ENCODE measurements around the gene ACAA1. TPM values are rescaled to one million over a fixed set of nuclear protein-coding genes. Genes with fewer than 3 reads are reported as not detected.

The ACAA1 gene
- total and polyA plus RNA-seq, 9 of the 15 experiments (the other 6 are each of a cell fraction or from before 2014, with no cell fraction given): 4.0 to 88.9 (median 57.2) TPM

DNA sequence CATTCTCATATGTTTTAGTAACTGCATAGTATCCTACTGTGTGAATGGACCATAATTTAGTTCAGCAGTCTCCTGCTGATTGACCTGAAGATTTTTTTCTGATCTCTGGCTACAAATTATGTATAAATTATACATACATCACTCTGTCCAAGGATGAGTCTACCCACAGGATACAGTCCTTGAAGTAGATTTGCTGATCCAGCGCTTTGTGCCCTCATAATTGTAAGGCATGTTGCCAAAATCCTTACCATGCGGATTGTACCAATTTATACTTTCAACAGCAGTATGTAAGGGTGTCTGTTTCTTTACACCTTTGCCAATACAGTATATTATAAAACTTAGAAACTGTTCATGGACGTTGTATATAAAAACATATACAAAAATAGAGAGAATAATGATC is 46.5 kb downstream of the ACAA1 start:
- FAIRE-seq: no peak
- DNase-seq (ENCODE audit: extremely low read depth in 1 of 4, low spot score in 3 of 4): no peak
- in situ Hi-C loops (cut with MboI) (no loop called here), intact Hi-C loops (cut with micrococcal nuclease) (no loop called here)
- Histone ChIP-seq H3K9me1 (ENCODE audit: control insufficient read depth, insufficient read depth, low read length) (peaks cover 2% of the 10 kb centered on the region), H3K4me3 (no peak overlapping the region), H3K4me2 (ENCODE audit: insufficient read depth, low read length) (no peak overlapping the region), H3K27ac (ENCODE audit: extremely low read depth, low read depth, low read length) (no peak overlapping the region), H3K9ac (ENCODE audit: insufficient read depth in 1 of 2, low read depth in 2 of 2, low read length in 2 of 2) (no peak overlapping the region), H3K4me1 (replicated peaks in 1 of 2; ENCODE audit: control insufficient read depth in 2 of 2, insufficient read depth in 2 of 2, low read length in 2 of 2) (no peaks in the 10 kb centered on the region), H2AFZ (ENCODE audit: low read depth, low read length) (no peak overlapping the region), H3K27me3 (ENCODE audit: control insufficient read depth in 2 of 2, insufficient read depth in 2 of 2, low read length in 2 of 2) (peaks cover 43 to 51% of the 10 kb centered on the region in 2 experiments), H3K79me2 (ENCODE audit: control insufficient read depth, insufficient read depth, low read length) (no peaks in the 10 kb centered on the region), H4K20me1 (replicated peaks; ENCODE audit: control insufficient read depth, insufficient read depth, low read length) (no peaks in the 10 kb centered on the region), H3K36me3 (ENCODE audit: control insufficient read depth, insufficient read depth, low read length) (no peaks in the 10 kb centered on the region), H3K9me3 (replicated peaks; ENCODE audit: control insufficient read depth, insufficient read depth, low read depth, low read length) (no peaks in the 10 kb centered on the region)
- ATAC-seq: no peak
- ChIA-PET POLR2A (no interaction called here), CTCF (ENCODE audit: low intra/inter-chr PET ratio) (no interaction called here)
- WGBS (ENCODE audit: insufficient coverage, low coverage, missing lambda C conversion rate): 0% methylated on average over 3 of the region's 3 CpGs
- BruUV-seq (replicated peaks): no TSS peak
- TF ChIP-seq E2F1 (CRISPR knock-in tag; IDR thresholded peaks at IDR 0.05) (no peak), NR4A1 (CRISPR knock-in tag; IDR thresholded peaks at IDR 0.05) (no peak), NR4A1 (tag; IDR thresholded peaks at IDR 0.05) (no peak), AFF4 (CRISPR knock-in tag; IDR thresholded peaks at IDR 0.05) (no peak), ZNF232 (CRISPR knock-in tag; IDR thresholded peaks at IDR 0.05) (no peak), DPF2 (IDR thresholded peaks at IDR 0.05) (no peak), ZNF780A (CRISPR knock-in tag; IDR thresholded peaks at IDR 0.05) (no peak), MAFF (IDR thresholded peaks at IDR 0.05; ENCODE audit: low read length) (peak; percentile 74), ZNF699 (CRISPR knock-in tag; IDR thresholded peaks at IDR 0.05; ENCODE audit: insufficient replicate concordance) (no peak), KLF6 (CRISPR knock-in tag; IDR thresholded peaks at IDR 0.05; ENCODE audit: borderline replicate concordance) (no peak), EZH2 (IDR thresholded peaks at IDR 0.05; ENCODE audit: borderline replicate concordance, low read depth, low read length) (no peak), SIX5 (IDR thresholded peaks at IDR 0.05; ENCODE audit: borderline replicate concordance in 1 of 2, insufficient read depth in 1 of 2, low read depth in 1 of 2, low read length in 2 of 2) (no peak), RBM34 (IDR thresholded peaks at IDR 0.05; ENCODE audit: borderline replicate concordance, insufficient read depth, low read length) (no peak), HDAC1 (IDR thresholded peaks at IDR 0.05) (no peak)
- TF ChIP-seq, protein P1, sequence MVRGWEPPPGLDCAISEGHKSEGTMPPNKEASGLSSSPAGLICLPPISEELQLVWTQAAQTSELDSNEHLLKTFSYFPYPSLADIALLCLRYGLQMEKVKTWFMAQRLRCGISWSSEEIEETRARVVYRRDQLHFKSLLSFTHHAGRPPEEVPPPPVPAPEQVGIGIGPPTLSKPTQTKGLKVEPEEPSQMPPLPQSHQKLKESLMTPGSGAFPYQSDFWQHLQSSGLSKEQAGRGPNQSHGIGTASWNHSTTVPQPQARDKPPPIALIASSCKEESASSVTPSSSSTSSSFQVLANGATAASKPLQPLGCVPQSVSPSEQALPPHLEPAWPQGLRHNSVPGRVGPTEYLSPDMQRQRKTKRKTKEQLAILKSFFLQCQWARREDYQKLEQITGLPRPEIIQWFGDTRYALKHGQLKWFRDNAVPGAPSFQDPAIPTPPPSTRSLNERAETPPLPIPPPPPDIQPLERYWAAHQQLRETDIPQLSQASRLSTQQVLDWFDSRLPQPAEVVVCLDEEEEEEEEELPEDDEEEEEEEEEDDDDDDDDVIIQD (CRISPR knock-in tag; IDR thresholded peaks at IDR 0.05): no peak
- TF ChIP-seq, protein P2, sequence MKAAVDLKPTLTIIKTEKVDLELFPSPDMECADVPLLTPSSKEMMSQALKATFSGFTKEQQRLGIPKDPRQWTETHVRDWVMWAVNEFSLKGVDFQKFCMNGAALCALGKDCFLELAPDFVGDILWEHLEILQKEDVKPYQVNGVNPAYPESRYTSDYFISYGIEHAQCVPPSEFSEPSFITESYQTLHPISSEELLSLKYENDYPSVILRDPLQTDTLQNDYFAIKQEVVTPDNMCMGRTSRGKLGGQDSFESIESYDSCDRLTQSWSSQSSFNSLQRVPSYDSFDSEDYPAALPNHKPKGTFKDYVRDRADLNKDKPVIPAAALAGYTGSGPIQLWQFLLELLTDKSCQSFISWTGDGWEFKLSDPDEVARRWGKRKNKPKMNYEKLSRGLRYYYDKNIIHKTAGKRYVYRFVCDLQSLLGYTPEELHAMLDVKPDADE (conservative IDR thresholded peaks at IDR 0.05; ENCODE audit: control insufficient read depth, low read depth, low read length): no peak

Measured in K562 (cell line).